ENCODE results near the gene POU2F2.

DNA sequence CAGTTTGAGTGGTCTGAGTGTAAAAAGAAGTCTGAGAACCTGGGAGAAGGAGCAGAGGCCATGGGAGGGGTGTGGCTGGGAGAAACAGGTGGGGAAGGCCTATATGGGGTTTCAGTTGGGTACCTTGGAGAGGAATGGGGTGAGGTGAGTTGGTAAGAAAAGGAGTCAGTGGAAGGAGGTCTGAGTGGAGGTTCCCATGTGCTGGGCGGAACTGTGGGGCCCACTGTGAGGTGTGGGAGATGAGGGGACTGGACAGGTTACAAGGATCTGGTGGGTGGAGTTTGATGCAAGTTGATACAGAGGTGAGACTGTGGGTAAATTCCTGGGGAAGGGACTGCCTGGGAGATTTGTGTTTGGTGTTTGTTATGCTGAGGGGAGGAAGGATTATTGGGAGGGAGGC, 54.2 kb downstream of the POU2F2 start:
- TF ChIP-seq POLR2AphosphoS5 (IDR thresholded peaks at IDR 0.05; ENCODE audit: borderline replicate concordance, low read depth, low read length) (no peak), EZH2 (IDR thresholded peaks at IDR 0.05) (no peak)
